WERI-Rb-1 (cell line): ENCODE data around the gene JPH3.

Experiments used
- DNase-seq: peaks from one replicate; pipeline ENCODE4 v3.0.0-alpha.2; 2020
- H3K27ac ChIP-seq: fragments of 250-450 bp; sonication (Bioruptor Pico); 2 replicates; pipeline ENCODE4 v1.5.1; 2020; ENCODE audit warnings: mild to moderate bottlenecking, moderate library complexity
- H3K27me3 ChIP-seq: fragments of 250-450 bp; sonication (Bioruptor Pico); 2 replicates; pipeline ENCODE4 v1.5.1; 2021; ENCODE audit warnings: mild to moderate bottlenecking, low read depth, moderate library complexity; ENCODE audit not compliant: insufficient read depth, severe bottlenecking
- H3K36me3 ChIP-seq: fragments of 250-450 bp; sonication (Bioruptor Pico); 2 replicates; pipeline ENCODE4 v1.5.1; 2020; ENCODE audit warnings: mild to moderate bottlenecking, moderate library complexity
- H3K4me3 ChIP-seq: 2 replicates; pipeline ENCODE4 v1.5.1; 2011; ENCODE audit warnings: low read depth, mild to moderate bottlenecking, control low read depth, low read length
- H3K9me3 ChIP-seq: fragments of 250-450 bp; sonication (Bioruptor Pico); 2 replicates; pipeline ENCODE4 v1.5.1; 2021; ENCODE audit warnings: mild to moderate bottlenecking, moderate library complexity; ENCODE audit not compliant: severe bottlenecking
- TF ChIP-seq, protein P1 (sequence below): IDR thresholded peaks from 2 replicates; pipeline ENCODE4 v1.5.1; 2011; ENCODE audit warnings: low read depth, mild to moderate bottlenecking, control low read depth, inconsistent platforms, low read length

Gene JPH3

GRCh38 chr16:87703835-87704375, 101.6 kb downstream of the JPH3 start:
- no peak overlapping the region for H3K4me3 ChIP-seq
- DNase-seq = peak; percentile 10
- no peaks in the 10 kb centered on the region for H3K27me3 ChIP-seq
- H3K36me3 ChIP-seq = peaks cover 9% of the 10 kb centered on the region
- no peak overlapping the region for H3K27ac ChIP-seq
- H3K9me3 ChIP-seq = no peaks in the 10 kb centered on the region
- TF ChIP-seq, protein P1, sequence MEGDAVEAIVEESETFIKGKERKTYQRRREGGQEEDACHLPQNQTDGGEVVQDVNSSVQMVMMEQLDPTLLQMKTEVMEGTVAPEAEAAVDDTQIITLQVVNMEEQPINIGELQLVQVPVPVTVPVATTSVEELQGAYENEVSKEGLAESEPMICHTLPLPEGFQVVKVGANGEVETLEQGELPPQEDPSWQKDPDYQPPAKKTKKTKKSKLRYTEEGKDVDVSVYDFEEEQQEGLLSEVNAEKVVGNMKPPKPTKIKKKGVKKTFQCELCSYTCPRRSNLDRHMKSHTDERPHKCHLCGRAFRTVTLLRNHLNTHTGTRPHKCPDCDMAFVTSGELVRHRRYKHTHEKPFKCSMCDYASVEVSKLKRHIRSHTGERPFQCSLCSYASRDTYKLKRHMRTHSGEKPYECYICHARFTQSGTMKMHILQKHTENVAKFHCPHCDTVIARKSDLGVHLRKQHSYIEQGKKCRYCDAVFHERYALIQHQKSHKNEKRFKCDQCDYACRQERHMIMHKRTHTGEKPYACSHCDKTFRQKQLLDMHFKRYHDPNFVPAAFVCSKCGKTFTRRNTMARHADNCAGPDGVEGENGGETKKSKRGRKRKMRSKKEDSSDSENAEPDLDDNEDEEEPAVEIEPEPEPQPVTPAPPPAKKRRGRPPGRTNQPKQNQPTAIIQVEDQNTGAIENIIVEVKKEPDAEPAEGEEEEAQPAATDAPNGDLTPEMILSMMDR = no peak

DNA sequence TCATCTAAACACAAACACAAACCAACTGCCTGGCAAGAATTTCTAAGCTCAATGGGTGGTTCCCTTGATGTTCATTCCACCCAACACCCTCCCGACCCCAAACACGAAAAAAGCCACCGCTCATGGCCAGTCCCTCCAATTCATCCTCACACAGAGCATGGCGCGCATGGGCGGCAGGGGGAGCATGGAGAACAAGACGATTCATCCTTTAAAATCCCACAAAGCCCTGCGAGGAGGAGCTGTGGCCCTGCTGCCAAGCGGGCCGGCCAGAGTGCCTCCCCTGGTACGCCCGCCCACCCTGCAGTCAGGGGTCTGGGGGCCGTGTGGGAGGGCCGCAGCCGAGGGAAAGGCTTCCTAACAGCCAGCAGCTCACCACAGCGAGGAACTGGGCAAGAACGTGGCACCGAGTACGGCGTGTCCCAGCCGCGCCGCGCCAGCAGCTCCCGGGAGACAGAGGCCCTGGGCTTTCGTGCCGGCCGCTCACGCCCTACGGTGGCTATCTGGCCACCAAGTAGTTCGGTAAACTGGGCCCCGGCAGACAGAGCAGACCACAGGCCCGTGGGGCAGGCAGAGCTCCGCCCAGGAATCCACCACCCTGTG, 102.5 kb downstream of the JPH3 start:
- Histone ChIP-seq H3K4me3 (no peak overlapping the region), H3K27me3 (no peaks in the 10 kb centered on the region), H3K9me3 (no peaks in the 10 kb centered on the region), H3K27ac (no peak overlapping the region), H3K36me3 (peaks cover 9% of the 10 kb centered on the region)
- TF ChIP-seq, protein P1 = no peak
- DNase-seq = no peak

- H3K9me3 ChIP-seq = no peaks in the 10 kb centered on the region
- TF ChIP-seq, protein P1 = no peak
- peaks cover 9% of the 10 kb centered on the region for H3K36me3 ChIP-seq
- no peak overlapping the region for H3K4me3 ChIP-seq
- no peak overlapping the region for H3K27ac ChIP-seq
- H3K27me3 ChIP-seq = no peaks in the 10 kb centered on the region
- peak; percentile 15 for DNase-seq
Observed at GRCh38 chr16:87705771-87706277, 103.5 kb downstream of the JPH3 start.

DNA sequence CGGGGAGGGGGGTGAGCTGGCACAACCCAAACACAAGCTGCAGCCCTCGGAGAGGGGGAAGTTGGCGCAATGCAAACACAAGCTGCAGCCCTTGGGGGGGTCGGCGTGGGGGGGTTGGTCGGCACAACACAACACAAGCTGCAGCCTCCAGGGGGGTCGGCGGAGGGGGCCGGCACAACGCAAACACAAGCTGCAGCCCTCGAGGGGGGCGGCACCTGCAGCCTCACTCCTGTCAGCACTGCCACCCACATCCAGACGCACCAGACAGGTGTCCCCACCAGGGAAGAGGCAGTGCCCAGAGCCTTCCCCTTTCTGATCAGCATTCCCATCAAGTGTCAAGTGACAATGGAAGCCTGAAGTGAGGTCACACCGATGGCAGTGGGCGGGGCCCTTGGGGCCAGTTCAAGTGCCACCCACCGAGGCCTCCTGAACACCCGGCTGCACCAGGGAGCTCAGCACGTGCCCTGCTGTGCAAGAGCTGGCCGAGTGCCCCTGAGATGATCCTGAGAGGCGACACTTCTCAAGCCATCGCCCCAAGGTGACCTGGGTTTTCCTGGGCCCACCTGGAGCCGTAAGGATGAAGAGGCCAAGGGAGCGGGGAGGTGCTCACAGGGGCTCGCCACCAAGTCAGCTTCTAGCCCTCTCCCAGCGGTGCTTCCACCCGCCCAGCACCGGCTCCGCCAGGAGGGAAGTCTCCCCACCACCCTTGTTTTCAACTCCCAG, 104.1 kb downstream of the JPH3 start:
- no peak for DNase-seq
- H3K36me3 ChIP-seq = peaks cover 9% of the 10 kb centered on the region

DNA sequence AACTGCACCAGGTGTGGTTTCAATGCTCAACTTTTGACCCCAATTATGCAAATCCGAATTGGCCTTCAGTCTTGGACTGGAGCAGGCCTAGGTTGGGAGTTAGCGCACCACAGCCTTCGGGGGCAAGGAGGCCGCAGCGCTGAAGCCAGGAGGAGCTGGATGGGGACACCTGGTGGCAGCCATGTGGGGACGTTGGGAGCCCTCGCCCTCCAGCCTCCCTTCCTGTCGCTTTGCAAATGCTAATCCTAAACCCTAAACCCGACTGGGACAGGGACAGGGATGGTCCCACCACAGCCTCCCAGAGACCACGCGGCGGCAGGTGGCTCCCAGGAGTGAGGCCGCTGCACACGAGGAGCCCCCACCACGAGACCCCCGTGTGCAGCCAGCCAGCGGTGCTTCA, 104.8 kb downstream of the JPH3 start:
- Histone ChIP-seq H3K4me3 (no peak overlapping the region), H3K36me3 (peaks cover 4% of the 10 kb centered on the region; the same call in 1 of the 2 replicates), H3K27ac (no peak overlapping the region), H3K9me3 (no peaks in the 10 kb centered on the region), H3K27me3 (no peaks in the 10 kb centered on the region)
- DNase-seq = peak; percentile 22
- TF ChIP-seq, protein P1 = peak; percentile 38

More for the DNA sequence above, 104.1 kb downstream of the JPH3 start:
- no peak overlapping the region for H3K27ac ChIP-seq
- no peaks in the 10 kb centered on the region for H3K27me3 ChIP-seq
- no peak overlapping the region for H3K4me3 ChIP-seq
- no peaks in the 10 kb centered on the region for H3K9me3 ChIP-seq
- TF ChIP-seq, protein P1 = no peak
